ENCODE measurements around the gene TVP23A.

The TVP23A gene

DNA sequence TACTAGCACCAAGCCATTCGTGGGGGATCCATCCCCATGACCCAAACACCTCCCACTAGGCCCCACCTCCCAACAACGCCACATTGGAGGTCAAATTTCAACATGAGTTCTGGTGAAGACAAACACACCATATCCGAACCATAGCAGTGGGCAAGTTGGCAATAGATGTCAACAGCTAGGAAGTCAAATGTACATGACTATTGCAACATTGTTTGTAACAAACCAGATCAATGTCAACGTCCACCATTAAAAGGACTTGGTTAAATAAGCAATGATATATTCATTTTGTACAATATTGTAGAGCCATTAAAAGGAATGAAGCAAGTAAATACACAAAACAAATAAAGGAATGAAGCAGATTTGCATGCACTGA, 31.9 kb upstream of the TVP23A start:
- no peak for TF ChIP-seq TCF12 (IDR thresholded peaks at IDR 0.05; ENCODE audit: low read depth)
- TF ChIP-seq EGR1 (IDR thresholded peaks at IDR 0.05), result no peak
- no peak for TF ChIP-seq YY1 (IDR thresholded peaks at IDR 0.05; ENCODE audit: low read depth)
- TF ChIP-seq USF1 (IDR thresholded peaks at IDR 0.05), result no peak
- no peak for TF ChIP-seq NFIC (IDR thresholded peaks at IDR 0.05)
- TF ChIP-seq, protein P1, sequence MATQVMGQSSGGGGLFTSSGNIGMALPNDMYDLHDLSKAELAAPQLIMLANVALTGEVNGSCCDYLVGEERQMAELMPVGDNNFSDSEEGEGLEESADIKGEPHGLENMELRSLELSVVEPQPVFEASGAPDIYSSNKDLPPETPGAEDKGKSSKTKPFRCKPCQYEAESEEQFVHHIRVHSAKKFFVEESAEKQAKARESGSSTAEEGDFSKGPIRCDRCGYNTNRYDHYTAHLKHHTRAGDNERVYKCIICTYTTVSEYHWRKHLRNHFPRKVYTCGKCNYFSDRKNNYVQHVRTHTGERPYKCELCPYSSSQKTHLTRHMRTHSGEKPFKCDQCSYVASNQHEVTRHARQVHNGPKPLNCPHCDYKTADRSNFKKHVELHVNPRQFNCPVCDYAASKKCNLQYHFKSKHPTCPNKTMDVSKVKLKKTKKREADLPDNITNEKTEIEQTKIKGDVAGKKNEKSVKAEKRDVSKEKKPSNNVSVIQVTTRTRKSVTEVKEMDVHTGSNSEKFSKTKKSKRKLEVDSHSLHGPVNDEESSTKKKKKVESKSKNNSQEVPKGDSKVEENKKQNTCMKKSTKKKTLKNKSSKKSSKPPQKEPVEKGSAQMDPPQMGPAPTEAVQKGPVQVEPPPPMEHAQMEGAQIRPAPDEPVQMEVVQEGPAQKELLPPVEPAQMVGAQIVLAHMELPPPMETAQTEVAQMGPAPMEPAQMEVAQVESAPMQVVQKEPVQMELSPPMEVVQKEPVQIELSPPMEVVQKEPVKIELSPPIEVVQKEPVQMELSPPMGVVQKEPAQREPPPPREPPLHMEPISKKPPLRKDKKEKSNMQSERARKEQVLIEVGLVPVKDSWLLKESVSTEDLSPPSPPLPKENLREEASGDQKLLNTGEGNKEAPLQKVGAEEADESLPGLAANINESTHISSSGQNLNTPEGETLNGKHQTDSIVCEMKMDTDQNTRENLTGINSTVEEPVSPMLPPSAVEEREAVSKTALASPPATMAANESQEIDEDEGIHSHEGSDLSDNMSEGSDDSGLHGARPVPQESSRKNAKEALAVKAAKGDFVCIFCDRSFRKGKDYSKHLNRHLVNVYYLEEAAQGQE (IDR thresholded peaks at IDR 0.05; ENCODE audit: low read depth), result no peak
- TF ChIP-seq ZBTB7A (IDR thresholded peaks at IDR 0.05; ENCODE audit: low read depth), result no peak
- no peak for TF ChIP-seq CEBPB (IDR thresholded peaks at IDR 0.05)

DNA sequence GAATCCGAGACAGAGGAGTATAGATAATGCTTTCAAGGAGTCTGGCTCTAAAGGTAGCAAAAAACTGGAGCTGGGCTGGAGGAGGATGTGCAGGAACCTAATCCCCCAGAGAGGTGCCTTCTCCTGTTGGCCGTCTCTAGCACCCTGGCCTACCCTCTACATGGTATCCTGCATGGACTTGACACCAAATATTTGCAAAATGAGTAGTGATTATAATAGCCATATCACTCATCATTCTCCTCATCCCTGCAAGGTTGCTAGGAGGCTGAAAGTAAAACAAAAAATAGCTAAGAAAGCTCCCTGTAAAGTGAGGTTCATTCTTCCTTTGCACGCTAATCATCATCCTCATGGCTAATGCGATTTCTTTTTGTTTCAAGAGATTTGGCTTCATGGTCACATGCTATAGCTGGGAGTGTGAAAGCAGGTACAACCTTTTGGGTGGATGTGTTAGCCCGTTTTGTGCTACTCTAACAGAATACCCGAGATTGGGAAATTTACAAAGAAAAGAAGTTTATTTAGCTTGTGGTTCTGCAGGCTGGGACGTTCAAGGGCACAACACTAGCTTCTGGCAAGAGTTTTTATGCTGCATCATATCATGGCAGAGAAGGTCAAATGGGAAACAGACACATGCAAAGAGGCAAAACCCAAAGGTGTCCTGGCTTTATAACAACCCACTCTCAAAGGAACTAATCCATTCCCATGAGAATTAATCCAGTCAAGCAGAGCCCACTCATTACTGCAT, 31.3 kb upstream of the TVP23A start:
- TF ChIP-seq TCF12 (IDR thresholded peaks at IDR 0.05; ENCODE audit: low read depth) (no peak), TAF1 (IDR thresholded peaks at IDR 0.05; ENCODE audit: low read depth) (no peak), YY1 (IDR thresholded peaks at IDR 0.05; ENCODE audit: low read depth) (no peak), ZBTB7A (IDR thresholded peaks at IDR 0.05; ENCODE audit: low read depth) (no peak), EP300 (IDR thresholded peaks at IDR 0.05; ENCODE audit: borderline replicate concordance) (no peak), EGR1 (IDR thresholded peaks at IDR 0.05) (no peak), NFIC (IDR thresholded peaks at IDR 0.05) (no peak), CEBPB (IDR thresholded peaks at IDR 0.05) (no peak), FOXM1 (IDR thresholded peaks at IDR 0.05; ENCODE audit: borderline replicate concordance, low read depth) (no peak), CREB1 (IDR thresholded peaks at IDR 0.05; ENCODE audit: low read depth) (no peak), USF1 (IDR thresholded peaks at IDR 0.05) (no peak), TEAD4 (IDR thresholded peaks at IDR 0.05) (no peak), RAD21 (IDR thresholded peaks at IDR 0.05; ENCODE audit: low read depth) (no peak)
- TF ChIP-seq, protein P2, sequence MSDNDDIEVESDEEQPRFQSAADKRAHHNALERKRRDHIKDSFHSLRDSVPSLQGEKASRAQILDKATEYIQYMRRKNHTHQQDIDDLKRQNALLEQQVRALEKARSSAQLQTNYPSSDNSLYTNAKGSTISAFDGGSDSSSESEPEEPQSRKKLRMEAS (IDR thresholded peaks at IDR 0.05), result no peak
- TF ChIP-seq, protein P1 (IDR thresholded peaks at IDR 0.05; ENCODE audit: low read depth), result no peak

GRCh38 chr16:10847176-10847575, 28.6 kb upstream of the TVP23A start:
- no peak for TF ChIP-seq USF1 (IDR thresholded peaks at IDR 0.05)
- no peak for TF ChIP-seq FOXM1 (IDR thresholded peaks at IDR 0.05; ENCODE audit: borderline replicate concordance, low read depth)
- TF ChIP-seq RAD21 (IDR thresholded peaks at IDR 0.05; ENCODE audit: low read depth), result no peak
- TF ChIP-seq, protein P1 (IDR thresholded peaks at IDR 0.05; ENCODE audit: low read depth), result no peak

DNA sequence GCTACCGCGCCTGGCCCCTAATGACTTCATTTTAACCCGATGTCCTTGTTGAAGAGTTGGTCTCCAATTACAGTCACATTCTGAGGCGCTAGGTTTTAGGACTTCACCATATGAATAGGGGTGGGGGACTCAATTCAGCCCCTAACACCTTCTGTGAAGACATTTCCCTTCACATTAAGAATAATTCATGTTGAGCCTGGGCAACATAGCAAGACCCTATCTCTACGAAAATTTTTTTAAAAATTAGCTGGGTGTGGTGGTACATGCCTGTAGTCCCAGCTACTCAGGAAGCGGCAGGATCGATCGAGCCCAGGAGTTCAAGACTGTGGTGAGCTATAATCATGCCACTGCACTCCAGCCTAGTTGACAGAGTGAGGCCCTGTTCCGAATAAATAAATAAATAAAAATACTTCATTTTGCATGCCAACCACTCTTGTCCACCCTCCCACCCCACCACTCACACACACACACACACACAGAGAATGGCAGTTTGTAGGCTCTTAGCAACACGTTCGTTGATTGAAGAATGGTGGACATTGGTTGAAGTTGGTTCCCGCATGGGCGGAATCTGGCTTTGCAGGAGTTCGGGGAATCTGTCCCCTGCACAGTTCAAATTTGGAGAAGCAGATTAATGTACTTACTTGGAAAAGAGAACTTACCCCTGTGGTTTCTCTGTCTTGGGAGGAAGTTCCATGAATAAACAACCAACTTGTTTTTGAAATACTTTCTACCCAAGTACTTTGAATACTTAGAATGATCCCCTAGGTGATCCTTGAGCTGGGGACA, 27.8 kb upstream of the TVP23A start:
- TF ChIP-seq ZBTB7A (IDR thresholded peaks at IDR 0.05; ENCODE audit: low read depth) (no peak), RAD21 (IDR thresholded peaks at IDR 0.05; ENCODE audit: low read depth) (no peak), NFIC (IDR thresholded peaks at IDR 0.05) (no peak), CEBPB (IDR thresholded peaks at IDR 0.05) (no peak), EP300 (IDR thresholded peaks at IDR 0.05; ENCODE audit: borderline replicate concordance) (no peak)
- TF ChIP-seq, protein P1 (IDR thresholded peaks at IDR 0.05; ENCODE audit: low read depth), result no peak
- TF ChIP-seq, protein P2 (IDR thresholded peaks at IDR 0.05), result no peak
